Keratinocyte (primary cell): ENCODE measurements around the gene ESRRG. TPM values are rescaled to one million over a fixed set of nuclear protein-coding genes. Genes with fewer than 3 reads are reported as not detected.

Source experiments
- DNase-seq: peaks from one replicate; pipeline ENCODE4 v3.0.0-alpha.2; 2011; ENCODE audit warnings: low read depth, missing footprints, low spot score
- FAIRE-seq: peaks from 2 replicates; lab custom pipeline; 2011; peaks lifted over from hg19 to GRCh38; lab: Jason Lieb, UNC
- H2AFZ ChIP-seq: 2 replicates; pipeline ENCODE4 v1.6.0; 2012; ENCODE audit warnings: low read length, control low read depth, inconsistent platforms; ENCODE audit not compliant: control insufficient read depth
- H3K27ac ChIP-seq: 2 replicates; pipeline ENCODE4 v1.5.1; 2011; ENCODE audit warnings: low read length; ENCODE audit not compliant: control insufficient read depth, insufficient read depth
- H3K27me3 ChIP-seq: 3 replicates; pipeline ENCODE4 v1.6.0; 2011; ENCODE audit warnings: low read length; ENCODE audit not compliant: control insufficient read depth, insufficient read depth; ENCODE audit errors: extremely low read depth
- H3K36me3 ChIP-seq, 2 experiments: 2 replicates in 1 of 2; 3 replicates in 1 of 2; pipeline ENCODE4 v1.5.1; 2011; ENCODE audit warnings: low read length in 2 of 2, mild to moderate bottlenecking in 1 of 2; ENCODE audit not compliant: control insufficient read depth in 2 of 2, insufficient read depth in 2 of 2; ENCODE audit errors: extremely low read depth in 1 of 2
- H3K4me1 ChIP-seq: 3 replicates; pipeline ENCODE4 v1.5.1; 2011; ENCODE audit warnings: low read length; ENCODE audit not compliant: control insufficient read depth, insufficient read depth; ENCODE audit errors: extremely low read depth
- H3K4me2 ChIP-seq: 3 replicates; pipeline ENCODE4 v1.6.0; 2011; ENCODE audit warnings: low read depth, low read length; ENCODE audit not compliant: control insufficient read depth, insufficient read depth; ENCODE audit errors: extremely low read depth
- H3K4me3 ChIP-seq, 3 experiments: fragments of 200-600 bp in 1 of 3; sonication (generic) in 1 of 3; 2 replicates in 2 of 3; 3 replicates in 1 of 3; pipeline ENCODE4 v1.5.1; 2011 to 2016; ENCODE audit warnings: low read length in 3 of 3, mild to moderate bottlenecking in 3 of 3, control low read depth in 2 of 3, inconsistent platforms in 1 of 3, low read depth in 1 of 3, mixed read lengths in 1 of 3, mixed run types in 1 of 3, moderate library complexity in 1 of 3; ENCODE audit not compliant: control insufficient read depth in 2 of 3, insufficient read depth in 2 of 3; ENCODE audit errors: extremely low read depth in 1 of 3
- H3K79me2 ChIP-seq: 2 replicates; pipeline ENCODE4 v1.6.0; 2012; ENCODE audit warnings: low read length; ENCODE audit not compliant: control insufficient read depth, insufficient read depth
- H3K9ac ChIP-seq: 3 replicates; pipeline ENCODE4 v1.6.0; 2011; ENCODE audit warnings: low read length; ENCODE audit not compliant: control insufficient read depth, insufficient read depth; ENCODE audit errors: extremely low read depth
- H3K9me1 ChIP-seq: 3 replicates; pipeline ENCODE4 v1.6.0; 2011; ENCODE audit warnings: low read length; ENCODE audit not compliant: control insufficient read depth, insufficient read depth; ENCODE audit errors: extremely low read depth
- H3K9me3 ChIP-seq: 2 replicates; pipeline ENCODE4 v1.5.1; 2012; ENCODE audit warnings: low read depth, low read length; ENCODE audit not compliant: control insufficient read depth
- H4K20me1 ChIP-seq: 3 replicates; pipeline ENCODE4 v1.6.0; 2011; ENCODE audit warnings: low read length; ENCODE audit not compliant: control insufficient read depth, insufficient read depth; ENCODE audit errors: extremely low read depth
- EZH2 ChIP-seq: IDR thresholded peaks from one replicate; pipeline ENCODE4 v1.6.1; 2012; ENCODE audit warnings: inconsistent platforms, mild to moderate bottlenecking, low read length, moderate library complexity
- dilution Hi-C: fragments of 300-500 bp; cut with MboI; formaldehyde crosslinking; loops from one replicate; pipeline ENCODE4 v1.7.0; 2020; ENCODE audit warnings: low sequenced_read_pairs; ENCODE audit not compliant: extremely low pct_ligation_motif_present
- polyA plus RNA-seq, 5 experiments: library from polyadenylated mRNA; depleted of rRNA in 3 of 5; stranded (reverse) in 3 of 5; stranded (forward) in 1 of 5; unstranded in 1 of 5; fragments of >200 nt; gene quantifications; 1 replicate in 1 of 5; 2 replicates in 3 of 5; 3 replicates in 1 of 5; pipeline versions ENCODE4 v1.2.1 to v1.2.3, GENCODE V29; 2011 to 2012; ENCODE audit warnings: missing spikeins in 2 of 5, low read depth in 1 of 5, low replicate concordance in 1 of 5
- TF ChIP-seq, protein P1 (sequence below), 3 experiments: IDR thresholded peaks in 1 of 3; conservative IDR thresholded peaks in 1 of 3; optimal IDR thresholded peaks in 1 of 3; 2 replicates in 2 of 3; 3 replicates in 1 of 3; pipeline versions ENCODE3 to v1.5.1; 2011; ENCODE audit warnings: low read length in 3 of 3, mild to moderate bottlenecking in 3 of 3, moderate library complexity in 2 of 3, control low read depth in 1 of 3, inconsistent platforms in 1 of 3; ENCODE audit not compliant: insufficient read depth in 2 of 3; ENCODE audit errors: extremely low read depth in 1 of 3

The ESRRG gene
- polyA plus RNA-seq, 1 donor (not counting 4 experiments of a cell fraction or from before 2014, with no cell fraction given): 0.08 TPM

GRCh38 chr1:216535059-216535458 is 188.2 kb downstream of the ESRRG start:
- TF ChIP-seq, protein P1, sequence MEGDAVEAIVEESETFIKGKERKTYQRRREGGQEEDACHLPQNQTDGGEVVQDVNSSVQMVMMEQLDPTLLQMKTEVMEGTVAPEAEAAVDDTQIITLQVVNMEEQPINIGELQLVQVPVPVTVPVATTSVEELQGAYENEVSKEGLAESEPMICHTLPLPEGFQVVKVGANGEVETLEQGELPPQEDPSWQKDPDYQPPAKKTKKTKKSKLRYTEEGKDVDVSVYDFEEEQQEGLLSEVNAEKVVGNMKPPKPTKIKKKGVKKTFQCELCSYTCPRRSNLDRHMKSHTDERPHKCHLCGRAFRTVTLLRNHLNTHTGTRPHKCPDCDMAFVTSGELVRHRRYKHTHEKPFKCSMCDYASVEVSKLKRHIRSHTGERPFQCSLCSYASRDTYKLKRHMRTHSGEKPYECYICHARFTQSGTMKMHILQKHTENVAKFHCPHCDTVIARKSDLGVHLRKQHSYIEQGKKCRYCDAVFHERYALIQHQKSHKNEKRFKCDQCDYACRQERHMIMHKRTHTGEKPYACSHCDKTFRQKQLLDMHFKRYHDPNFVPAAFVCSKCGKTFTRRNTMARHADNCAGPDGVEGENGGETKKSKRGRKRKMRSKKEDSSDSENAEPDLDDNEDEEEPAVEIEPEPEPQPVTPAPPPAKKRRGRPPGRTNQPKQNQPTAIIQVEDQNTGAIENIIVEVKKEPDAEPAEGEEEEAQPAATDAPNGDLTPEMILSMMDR (optimal IDR thresholded peaks at IDR 0.05 in 1 of 3, IDR thresholded peaks at IDR 0.05 in 1 of 3, conservative IDR thresholded peaks at IDR 0.05 in 1 of 3; ENCODE audit: extremely low read depth in 1 of 3, insufficient read depth in 2 of 3, low read length in 3 of 3): no peak
- no peak for TF ChIP-seq EZH2
- Histone ChIP-seq H3K9ac (no peak overlapping the region), H3K36me3 (no peaks in the 10 kb centered on the region), H3K27ac (no peak overlapping the region), H3K4me1 (no peaks in the 10 kb centered on the region), H3K4me2 (no peak overlapping the region), H4K20me1 (no peaks in the 10 kb centered on the region), H3K4me3 (no peak overlapping the region), H3K9me1 (no peaks in the 10 kb centered on the region), H3K9me3 (no peaks in the 10 kb centered on the region), H3K27me3 (no peaks in the 10 kb centered on the region), H2AFZ (no peak overlapping the region), H3K79me2 (no peaks in the 10 kb centered on the region)
- dilution Hi-C loops: no loop called here
- DNase-seq (no peak), FAIRE-seq (no peak)

- Histone ChIP-seq H3K27me3 (no peaks in the 10 kb centered on the region), H3K36me3 (no peaks in the 10 kb centered on the region), H3K27ac (no peak overlapping the region), H2AFZ (no peak overlapping the region), H3K9me3 (no peaks in the 10 kb centered on the region), H3K4me3 (no peak overlapping the region), H3K9me1 (no peaks in the 10 kb centered on the region), H3K9ac (no peak overlapping the region), H3K4me2 (no peak overlapping the region), H4K20me1 (no peaks in the 10 kb centered on the region), H3K4me1 (no peaks in the 10 kb centered on the region), H3K79me2 (no peaks in the 10 kb centered on the region)
- DNase-seq: no peak
- dilution Hi-C loops: no loop called here
- no peak for FAIRE-seq
- TF ChIP-seq, protein P1 (optimal IDR thresholded peaks at IDR 0.05 in 1 of 3, IDR thresholded peaks at IDR 0.05 in 1 of 3, conservative IDR thresholded peaks at IDR 0.05 in 1 of 3; ENCODE audit: extremely low read depth in 1 of 3, insufficient read depth in 2 of 3, low read length in 3 of 3): no peak
- TF ChIP-seq EZH2: no peak
Observed at GRCh38 chr1:216533776-216534175, 189.5 kb downstream of the ESRRG start.
